Glomerular endothelial cell (primary cell): ENCODE measurements around the gene MPPED1. TPM values are rescaled to one million over a fixed set of nuclear protein-coding genes. Genes with fewer than 3 reads are reported as not detected.

Experiments used
- DNase-seq: peaks from one replicate; pipeline ENCODE4 v3.0.0-alpha.2; 2011; ENCODE audit warnings: low read depth, low spot score; ENCODE audit errors: extremely low read depth
- total RNA-seq: library from RNA; depleted of rRNA; stranded (reverse); fragments of >200 nt; gene quantifications from 2 replicates; pipeline ENCODE4 v1.2.3, GENCODE V29; 2015

Gene MPPED1
- total RNA-seq, 1 donor from 2014 or later: 0.06 TPM

- no peak for DNase-seq
These were observed 20.5 kb upstream of the MPPED1 start for GRCh38 chr22:43391306-43391705.

GRCh38 chr22:43392385-43392989, 19.3 kb upstream of the MPPED1 start:
- no peak for DNase-seq

GRCh38 chr22:43393132-43393843, 18.5 kb upstream of the MPPED1 start:
- DNase-seq: no peak

GRCh38 chr22:43393844-43394474, 17.9 kb upstream of the MPPED1 start:
- no peak for DNase-seq

- no peak for DNase-seq
These were observed 16.6 kb upstream of the MPPED1 start for GRCh38 chr22:43395086-43395695.

GRCh38 chr22:43396321-43396933, 15.4 kb upstream of the MPPED1 start:
- DNase-seq: no peak

- DNase-seq: no peak
These were observed 14.8 kb upstream of the MPPED1 start for GRCh38 chr22:43396934-43397457.

- no peak for DNase-seq
These were observed 14.0 kb upstream of the MPPED1 start for GRCh38 chr22:43397766-43398165.

GRCh38 chr22:43398246-43398645, 13.6 kb upstream of the MPPED1 start:
- DNase-seq: no peak

GRCh38 chr22:43398910-43399309, 12.9 kb upstream of the MPPED1 start:
- no peak for DNase-seq

GRCh38 chr22:43399338-43399979, 12.4 kb upstream of the MPPED1 start:
- no peak for DNase-seq

GRCh38 chr22:43399980-43400358, 11.8 kb upstream of the MPPED1 start:
- no peak for DNase-seq

GRCh38 chr22:43400449-43400848, 11.4 kb upstream of the MPPED1 start:
- no peak for DNase-seq

- no peak for DNase-seq
These were observed 10.6 kb upstream of the MPPED1 start for GRCh38 chr22:43401233-43401632.

GRCh38 chr22:43401661-43402060, 10.2 kb upstream of the MPPED1 start:
- no peak for DNase-seq

- DNase-seq: no peak
These were observed 9.7 kb upstream of the MPPED1 start for GRCh38 chr22:43402128-43402527.

- no peak for DNase-seq
These were observed 7.0 kb upstream of the MPPED1 start for GRCh38 chr22:43404673-43405385.

GRCh38 chr22:43406186-43406790, 5.5 kb upstream of the MPPED1 start:
- no peak for DNase-seq

GRCh38 chr22:43407591-43407990, 4.2 kb upstream of the MPPED1 start:
- no peak for DNase-seq

- no peak for DNase-seq
These were observed 3.8 kb upstream of the MPPED1 start for GRCh38 chr22:43408009-43408408.
